ENCODE results near the gene CEND1. TPM values are rescaled to one million over a fixed set of nuclear protein-coding genes. Genes with fewer than 3 reads are reported as not detected.

Gene CEND1
- total and polyA plus RNA-seq, 2 of the 13 experiments (the other 11 are each of a cell fraction or from before 2014, with no cell fraction given), result not detected

DNA sequence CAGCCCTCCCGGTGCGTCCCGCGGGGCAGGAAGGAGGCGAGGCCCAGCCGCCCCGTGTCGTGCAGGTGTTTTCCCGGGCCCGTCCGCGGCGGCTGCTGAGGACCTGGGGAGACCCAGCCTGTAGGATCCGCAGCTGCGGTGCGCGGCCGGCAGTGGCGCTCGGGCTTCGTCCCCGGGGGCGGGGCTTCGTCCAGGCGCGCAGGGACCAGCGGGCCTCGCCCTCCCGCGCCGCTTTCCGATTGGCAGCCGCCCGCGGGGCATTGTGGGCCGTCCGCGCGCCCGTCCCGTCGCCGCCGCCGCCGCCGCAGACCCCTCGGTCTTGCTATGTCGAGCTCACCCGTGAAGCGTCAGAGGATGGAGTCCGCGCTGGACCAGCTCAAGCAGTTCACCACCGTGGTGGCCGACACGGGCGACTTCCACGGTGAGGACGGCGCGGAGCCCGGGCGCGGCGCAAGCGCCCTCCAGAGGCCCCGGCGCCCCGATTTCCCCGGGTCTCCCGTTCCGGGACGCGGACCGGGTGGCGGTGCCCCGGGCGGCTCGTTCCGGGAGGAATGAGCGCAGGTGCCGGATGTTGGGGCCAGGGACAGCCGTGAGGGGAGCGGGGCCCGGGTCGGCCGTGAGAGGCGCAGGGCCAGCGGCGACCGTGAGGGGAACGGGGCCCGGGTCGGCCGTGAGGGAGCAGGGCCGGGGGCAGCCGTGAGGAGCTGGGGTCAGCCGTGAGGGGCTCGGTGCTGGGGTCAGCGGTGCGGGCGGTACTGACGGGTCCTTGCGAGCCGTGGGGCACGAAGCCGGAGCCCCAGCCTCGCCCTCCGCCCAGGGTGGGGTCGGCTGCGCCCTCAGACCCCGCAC is 42.5 kb downstream of the CEND1 start, which contains the start of gene TALDO1 (continued):
- no peak for TF ChIP-seq SRF (IDR thresholded peaks at IDR 0.05; ENCODE audit: low read depth, low read length)
- peak; percentile 80; the same call in 1 of the 2 replicates for TF ChIP-seq ZNF619 (CRISPR knock-in tag; IDR thresholded peaks at IDR 0.05)
- TF ChIP-seq, protein P1, sequence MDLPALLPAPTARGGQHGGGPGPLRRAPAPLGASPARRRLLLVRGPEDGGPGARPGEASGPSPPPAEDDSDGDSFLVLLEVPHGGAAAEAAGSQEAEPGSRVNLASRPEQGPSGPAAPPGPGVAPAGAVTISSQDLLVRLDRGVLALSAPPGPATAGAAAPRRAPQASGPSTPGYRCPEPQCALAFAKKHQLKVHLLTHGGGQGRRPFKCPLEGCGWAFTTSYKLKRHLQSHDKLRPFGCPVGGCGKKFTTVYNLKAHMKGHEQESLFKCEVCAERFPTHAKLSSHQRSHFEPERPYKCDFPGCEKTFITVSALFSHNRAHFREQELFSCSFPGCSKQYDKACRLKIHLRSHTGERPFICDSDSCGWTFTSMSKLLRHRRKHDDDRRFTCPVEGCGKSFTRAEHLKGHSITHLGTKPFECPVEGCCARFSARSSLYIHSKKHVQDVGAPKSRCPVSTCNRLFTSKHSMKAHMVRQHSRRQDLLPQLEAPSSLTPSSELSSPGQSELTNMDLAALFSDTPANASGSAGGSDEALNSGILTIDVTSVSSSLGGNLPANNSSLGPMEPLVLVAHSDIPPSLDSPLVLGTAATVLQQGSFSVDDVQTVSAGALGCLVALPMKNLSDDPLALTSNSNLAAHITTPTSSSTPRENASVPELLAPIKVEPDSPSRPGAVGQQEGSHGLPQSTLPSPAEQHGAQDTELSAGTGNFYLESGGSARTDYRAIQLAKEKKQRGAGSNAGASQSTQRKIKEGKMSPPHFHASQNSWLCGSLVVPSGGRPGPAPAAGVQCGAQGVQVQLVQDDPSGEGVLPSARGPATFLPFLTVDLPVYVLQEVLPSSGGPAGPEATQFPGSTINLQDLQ (CRISPR knock-in tag; IDR thresholded peaks at IDR 0.05), result peak; percentile 49; the same call in 1 of the 2 replicates
- TF ChIP-seq, protein P2, sequence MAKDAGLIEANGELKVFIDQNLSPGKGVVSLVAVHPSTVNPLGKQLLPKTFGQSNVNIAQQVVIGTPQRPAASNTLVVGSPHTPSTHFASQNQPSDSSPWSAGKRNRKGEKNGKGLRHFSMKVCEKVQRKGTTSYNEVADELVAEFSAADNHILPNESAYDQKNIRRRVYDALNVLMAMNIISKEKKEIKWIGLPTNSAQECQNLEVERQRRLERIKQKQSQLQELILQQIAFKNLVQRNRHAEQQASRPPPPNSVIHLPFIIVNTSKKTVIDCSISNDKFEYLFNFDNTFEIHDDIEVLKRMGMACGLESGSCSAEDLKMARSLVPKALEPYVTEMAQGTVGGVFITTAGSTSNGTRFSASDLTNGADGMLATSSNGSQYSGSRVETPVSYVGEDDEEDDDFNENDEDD (CRISPR knock-in tag; IDR thresholded peaks at IDR 0.05; ENCODE audit: borderline replicate concordance), result peak; percentile 84; the same call in 1 of the 2 replicates
- TF ChIP-seq, protein P3, sequence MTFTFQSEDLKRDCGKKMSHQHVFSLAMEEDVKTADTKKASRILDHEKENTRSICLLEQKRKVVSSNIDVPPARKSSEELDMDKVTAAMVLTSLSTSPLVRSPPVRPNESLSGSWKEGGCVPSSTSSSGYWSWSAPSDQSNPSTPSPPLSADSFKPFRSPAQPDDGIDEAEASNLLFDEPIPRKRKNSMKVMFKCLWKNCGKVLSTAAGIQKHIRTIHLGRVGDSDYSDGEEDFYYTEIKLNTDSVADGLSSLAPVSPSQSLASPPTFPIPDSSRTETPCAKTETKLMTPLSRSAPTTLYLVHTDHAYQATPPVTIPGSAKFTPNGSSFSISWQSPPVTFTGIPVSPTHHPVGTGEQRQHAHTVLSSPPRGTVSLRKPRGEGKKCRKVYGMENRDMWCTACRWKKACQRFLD (CRISPR knock-in tag; IDR thresholded peaks at IDR 0.05; ENCODE audit: borderline replicate concordance), result no peak
- TF ChIP-seq CAMTA2 (CRISPR knock-in tag; IDR thresholded peaks at IDR 0.05; ENCODE audit: borderline replicate concordance), result peak; percentile 37; the same call in 1 of the 2 replicates
- TF ChIP-seq SATB2 (CRISPR knock-in tag; IDR thresholded peaks at IDR 0.05), result no peak
- TF ChIP-seq KDM4B (CRISPR knock-in tag; IDR thresholded peaks at IDR 0.05), result no peak
- TF ChIP-seq ISL2 (CRISPR knock-in tag; IDR thresholded peaks at IDR 0.05), result peak; percentile 24
- no peak for TF ChIP-seq SMYD3 (CRISPR knock-in tag; IDR thresholded peaks at IDR 0.05)
- TF ChIP-seq, protein P4, sequence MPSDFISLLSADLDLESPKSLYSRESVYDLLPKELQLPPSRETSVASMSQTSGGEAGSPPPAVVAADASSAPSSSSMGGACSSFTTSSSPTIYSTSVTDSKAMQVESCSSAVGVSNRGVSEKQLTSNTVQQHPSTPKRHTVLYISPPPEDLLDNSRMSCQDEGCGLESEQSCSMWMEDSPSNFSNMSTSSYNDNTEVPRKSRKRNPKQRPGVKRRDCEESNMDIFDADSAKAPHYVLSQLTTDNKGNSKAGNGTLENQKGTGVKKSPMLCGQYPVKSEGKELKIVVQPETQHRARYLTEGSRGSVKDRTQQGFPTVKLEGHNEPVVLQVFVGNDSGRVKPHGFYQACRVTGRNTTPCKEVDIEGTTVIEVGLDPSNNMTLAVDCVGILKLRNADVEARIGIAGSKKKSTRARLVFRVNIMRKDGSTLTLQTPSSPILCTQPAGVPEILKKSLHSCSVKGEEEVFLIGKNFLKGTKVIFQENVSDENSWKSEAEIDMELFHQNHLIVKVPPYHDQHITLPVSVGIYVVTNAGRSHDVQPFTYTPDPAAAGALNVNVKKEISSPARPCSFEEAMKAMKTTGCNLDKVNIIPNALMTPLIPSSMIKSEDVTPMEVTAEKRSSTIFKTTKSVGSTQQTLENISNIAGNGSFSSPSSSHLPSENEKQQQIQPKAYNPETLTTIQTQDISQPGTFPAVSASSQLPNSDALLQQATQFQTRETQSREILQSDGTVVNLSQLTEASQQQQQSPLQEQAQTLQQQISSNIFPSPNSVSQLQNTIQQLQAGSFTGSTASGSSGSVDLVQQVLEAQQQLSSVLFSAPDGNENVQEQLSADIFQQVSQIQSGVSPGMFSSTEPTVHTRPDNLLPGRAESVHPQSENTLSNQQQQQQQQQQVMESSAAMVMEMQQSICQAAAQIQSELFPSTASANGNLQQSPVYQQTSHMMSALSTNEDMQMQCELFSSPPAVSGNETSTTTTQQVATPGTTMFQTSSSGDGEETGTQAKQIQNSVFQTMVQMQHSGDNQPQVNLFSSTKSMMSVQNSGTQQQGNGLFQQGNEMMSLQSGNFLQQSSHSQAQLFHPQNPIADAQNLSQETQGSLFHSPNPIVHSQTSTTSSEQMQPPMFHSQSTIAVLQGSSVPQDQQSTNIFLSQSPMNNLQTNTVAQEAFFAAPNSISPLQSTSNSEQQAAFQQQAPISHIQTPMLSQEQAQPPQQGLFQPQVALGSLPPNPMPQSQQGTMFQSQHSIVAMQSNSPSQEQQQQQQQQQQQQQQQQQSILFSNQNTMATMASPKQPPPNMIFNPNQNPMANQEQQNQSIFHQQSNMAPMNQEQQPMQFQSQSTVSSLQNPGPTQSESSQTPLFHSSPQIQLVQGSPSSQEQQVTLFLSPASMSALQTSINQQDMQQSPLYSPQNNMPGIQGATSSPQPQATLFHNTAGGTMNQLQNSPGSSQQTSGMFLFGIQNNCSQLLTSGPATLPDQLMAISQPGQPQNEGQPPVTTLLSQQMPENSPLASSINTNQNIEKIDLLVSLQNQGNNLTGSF (CRISPR knock-in tag; IDR thresholded peaks at IDR 0.05), result no peak
- no peak for TF ChIP-seq SRSF4 (IDR thresholded peaks at IDR 0.05; ENCODE audit: low read depth, low read length, poor library complexity, severe bottlenecking)
- no peak for TF ChIP-seq FOXK1 (CRISPR knock-in tag; IDR thresholded peaks at IDR 0.05; ENCODE audit: borderline replicate concordance, low read depth)
- no peak for TF ChIP-seq POLR2AphosphoS2 (IDR thresholded peaks at IDR 0.05; ENCODE audit: low read depth, low read length)

All from HepG2 (cell line).